A549 (cell line): ENCODE data around the gene RPL29. TPM values are rescaled to one million over a fixed set of nuclear protein-coding genes. Genes with fewer than 3 reads are reported as not detected.
"Not testable (repeated sequence)": the region's sequence is repeated elsewhere in the genome, so short reads cannot be mapped to it uniquely, and the experiment has no call there.

Source experiments
- ATAC-seq, 2 experiments: fragments of 200-7000 bp in 1 of 2; fragments of >200 bp in 1 of 2; cut with Nextera tagmentation in 1 of 2; cut with Tn5 transposase in 1 of 2; 3 replicates each; pipeline versions ENCODE4 v1.8.0 to v1.9.1; 2018 to 2020; ENCODE audit warnings: mild to moderate bottlenecking in 1 of 2, moderate library complexity in 1 of 2
- CTCF ChIA-PET: fragments of 300-600 bp; sonication (Branson Sonifier 250); formaldehyde crosslinking; extraction: SDS; loops from one replicate; lab custom pipeline; 2021; ENCODE audit warnings: antibody characterized with exemption, inconsistent platforms; lab: Yijun Ruan, JAX
- POLR2A ChIA-PET: fragments of 350-600 bp; formaldehyde crosslinking; extraction: SDS; loops from one replicate; lab custom pipeline; 2021; ENCODE audit warnings: antibody characterized with exemption, inconsistent platforms; lab: Yijun Ruan, JAX
- DNase-seq, 2 experiments: peaks; one replicate each; pipeline versions ENCODE4 v3.0.0 to v3.0.0-alpha.2; 2011 to 2016; ENCODE audit warnings: low read depth in 1 of 2, low spot score in 1 of 2
- FAIRE-seq: peaks from 2 replicates; lab custom pipeline; 2011; peaks lifted over from hg19 to GRCh38; lab: Jason Lieb, UNC
- H3K27ac ChIP-seq, 2 experiments: fragments of >200 bp; sonication (Bioruptor Twin); formaldehyde crosslinking; 3 replicates each; pipeline ENCODE4 v1.5.1; 2016 to 2017
- H3K4me1 ChIP-seq: fragments of >200 bp; sonication (Bioruptor Twin); formaldehyde crosslinking; 3 replicates; pipeline ENCODE4 v1.6.1; 2016
- H3K4me2 ChIP-seq: fragments of >200 bp; sonication (Bioruptor Twin); formaldehyde crosslinking; 3 replicates; pipeline ENCODE4 v1.6.1; 2016
- H3K4me3 ChIP-seq: fragments of >200 bp; sonication (Bioruptor Twin); formaldehyde crosslinking; 3 replicates; pipeline ENCODE4 v1.5.1; 2016
- H3K9me3 ChIP-seq: fragments of >200 bp; sonication (Bioruptor Twin); formaldehyde crosslinking; 3 replicates; pipeline ENCODE4 v1.6.1; 2016
- BHLHE40 ChIP-seq: IDR thresholded peaks from 2 replicates; pipeline ENCODE4 v1.6.1; 2012; ENCODE audit warnings: low read depth, low read length, inconsistent platforms
- CBX8 ChIP-seq: fragments of 200-600 bp; sonication (generic); IDR thresholded peaks from 2 replicates; pipeline ENCODE4 v1.6.1; 2016
- EHMT2 ChIP-seq: fragments of 200-600 bp; sonication (generic); IDR thresholded peaks from 2 replicates; pipeline ENCODE4 v1.6.1; 2016; ENCODE audit warnings: antibody characterized with exemption, low read depth, mild to moderate bottlenecking, moderate library complexity
- FOXS1 ChIP-seq: fragments of 250-450 bp; sonication (Bioruptor Pico); IDR thresholded peaks from 2 replicates; pipeline ENCODE4 v1.5.0; 2020; ENCODE audit warnings: mild to moderate bottlenecking, moderate library complexity
- HEYL ChIP-seq: fragments of 250-450 bp; sonication (Bioruptor Pico); IDR thresholded peaks from 2 replicates; pipeline ENCODE4 v1.8.0; 2021; ENCODE audit warnings: mild to moderate bottlenecking, moderate library complexity
- HOXA7 ChIP-seq: fragments of 250-450 bp; sonication (Bioruptor Pico); IDR thresholded peaks from 2 replicates; pipeline ENCODE4 v1.5.0; 2020; ENCODE audit warnings: mild to moderate bottlenecking, moderate library complexity
- HOXB13 ChIP-seq: fragments of 250-450 bp; sonication (Bioruptor Pico); IDR thresholded peaks from 2 replicates; pipeline ENCODE4 v1.5.0; 2020; ENCODE audit warnings: low read depth, mild to moderate bottlenecking, moderate library complexity
- HOXB5 ChIP-seq: fragments of 250-450 bp; sonication (Bioruptor Pico); IDR thresholded peaks from 2 replicates; pipeline ENCODE4 v1.5.0; 2020; ENCODE audit warnings: mild to moderate bottlenecking, moderate library complexity
- KDM1A ChIP-seq: fragments of 200-600 bp; sonication (generic); IDR thresholded peaks from 2 replicates; pipeline ENCODE4 v1.6.1; 2016; ENCODE audit warnings: low read depth, mild to moderate bottlenecking
- MAFK ChIP-seq: fragments of 450-650 bp; IDR thresholded peaks from 2 replicates; pipeline ENCODE4 v1.6.1; 2014; ENCODE audit not compliant: partially characterized antibody
- NPAS2 ChIP-seq: fragments of 250-450 bp; sonication (Bioruptor Pico); IDR thresholded peaks from 2 replicates; pipeline ENCODE4 v1.8.0; 2022; ENCODE audit warnings: mild to moderate bottlenecking, moderate library complexity, borderline replicate concordance
- RAD21 ChIP-seq, 2 experiments: fragments of >200 bp in 1 of 2; sonication (Bioruptor Twin) in 1 of 2; formaldehyde crosslinking in 1 of 2; IDR thresholded peaks in 1 of 2; conservative IDR thresholded peaks in 1 of 2; 2 replicates in 1 of 2; 3 replicates in 1 of 2; pipeline ENCODE4 v1.6.1; 2012 to 2018; ENCODE audit warnings: inconsistent platforms in 1 of 2
- RCOR1 ChIP-seq: fragments of 150-350 bp; IDR thresholded peaks from 2 replicates; pipeline ENCODE4 v1.6.1; 2014; ENCODE audit warnings: antibody characterized with exemption, low read length, low read depth
- RFX5 ChIP-seq: fragments of 450-650 bp; IDR thresholded peaks from 2 replicates; pipeline ENCODE4 v1.7.1; 2014; ENCODE audit warnings: antibody characterized with exemption, mild to moderate bottlenecking, moderate library complexity
- SMC3 ChIP-seq: fragments of >200 bp; sonication (Bioruptor Twin); formaldehyde crosslinking; IDR thresholded peaks from 3 replicates; pipeline ENCODE4 v1.6.1; 2018; ENCODE audit warnings: inconsistent platforms
- TP53 ChIP-seq: fragments of 250-450 bp; sonication (Bioruptor Pico); IDR thresholded peaks from 2 replicates; pipeline ENCODE4 v1.5.0; 2021; ENCODE audit warnings: mild to moderate bottlenecking, moderate library complexity
- USF2 ChIP-seq: fragments of 450-650 bp; IDR thresholded peaks from 2 replicates; pipeline ENCODE4 v1.6.1; 2014; ENCODE audit warnings: antibody characterized with exemption
- ZFP36 ChIP-seq: fragments of 450-650 bp; IDR thresholded peaks from 2 replicates; pipeline ENCODE4 v1.6.1; 2014; ENCODE audit warnings: borderline replicate concordance; ENCODE audit not compliant: partially characterized antibody
- WGBS: methylation state at CpG from one replicate; pipeline ENCODE4 v1.1.6; 2017; ENCODE audit errors: missing lambda C conversion rate; 5-methylcytosine and 5-hydroxymethylcytosine counted together
- polyA plus RNA-seq, 4 experiments: library from polyadenylated mRNA; depleted of rRNA in 3 of 4; stranded (reverse); fragments of >200 nt; fragmentation: RNase III in 1 of 4; extraction: RNeasy Plus Mini Kit Qiagen cat#74134 plus additional on column Dnase treatment in 1 of 4; gene quantifications; 2 replicates in 3 of 4; 3 replicates in 1 of 4; pipeline ENCODE4 v1.2.3, GENCODE V29; 2011 to 2017
- TF ChIP-seq, protein P1 (sequence below): fragments of 200-600 bp; sonication (generic); IDR thresholded peaks from 2 replicates; pipeline ENCODE4 v1.6.1; 2016; ENCODE audit warnings: antibody characterized with exemption, mild to moderate bottlenecking, moderate library complexity

RPL29 gene
- polyA plus RNA-seq, 2 of the 4 experiments (the other 2 are of a cell fraction) = 808 to 1,152 TPM

GRCh38 chr3:52036829-52037228 is 41.1 kb upstream of the RPL29 start:
- no peak overlapping the region for H3K4me2 ChIP-seq
- WGBS = 67% methylated on average over 1 of the region's 5 CpGs
- CTCF ChIA-PET = interaction anchor here (0.6 to 2.6 kb wide), 9 partner anchors 11 to 243 kb away, joined by 3 to 11 read pairs (median 4); no protein-coding TSS in a partner anchor

GRCh38 chr3:52036222-52036694 is 40.6 kb upstream of the RPL29 start:
- ChIA-PET POLR2A (no interaction called here), CTCF (interaction anchor here (0.6 to 2.6 kb wide), 8 partner anchors 11 to 244 kb away, joined by 3 to 11 read pairs (median 4); no protein-coding TSS in a partner anchor)
- no peak for TF ChIP-seq NPAS2 (CRISPR knock-in tag)
- TF ChIP-seq USF2 = no peak
- TF ChIP-seq KDM1A = no peak
- no peak for TF ChIP-seq HEYL
- TF ChIP-seq RCOR1 = no peak
- no peak for TF ChIP-seq CBX8
- H3K27ac ChIP-seq = no peak overlapping the region
- FAIRE-seq (no peak), ATAC-seq (no peak), DNase-seq (no peak)
- no peak overlapping the region for H3K4me2 ChIP-seq
- 100% methylated on average over 2 of the region's 5 CpGs for WGBS
- H3K4me3 ChIP-seq = no peak overlapping the region
- H3K9me3 ChIP-seq = no peaks in the 10 kb centered on the region
- H3K4me1 ChIP-seq = no peaks in the 10 kb centered on the region

More at GRCh38 chr3:52036829-52037228, 41.1 kb upstream of the RPL29 start:
- Histone ChIP-seq H3K4me3 (no peak overlapping the region), H3K9me3 (no peaks in the 10 kb centered on the region), H3K27ac (no peak overlapping the region), H3K4me1 (no peaks in the 10 kb centered on the region)
- POLR2A ChIA-PET = no interaction called here
- ATAC-seq (peak in 1 of 2 experiments; percentile 36; a peak in 1 of 6 replicates), DNase-seq (no peak), FAIRE-seq (no peak)
- TF ChIP-seq, protein P1, sequence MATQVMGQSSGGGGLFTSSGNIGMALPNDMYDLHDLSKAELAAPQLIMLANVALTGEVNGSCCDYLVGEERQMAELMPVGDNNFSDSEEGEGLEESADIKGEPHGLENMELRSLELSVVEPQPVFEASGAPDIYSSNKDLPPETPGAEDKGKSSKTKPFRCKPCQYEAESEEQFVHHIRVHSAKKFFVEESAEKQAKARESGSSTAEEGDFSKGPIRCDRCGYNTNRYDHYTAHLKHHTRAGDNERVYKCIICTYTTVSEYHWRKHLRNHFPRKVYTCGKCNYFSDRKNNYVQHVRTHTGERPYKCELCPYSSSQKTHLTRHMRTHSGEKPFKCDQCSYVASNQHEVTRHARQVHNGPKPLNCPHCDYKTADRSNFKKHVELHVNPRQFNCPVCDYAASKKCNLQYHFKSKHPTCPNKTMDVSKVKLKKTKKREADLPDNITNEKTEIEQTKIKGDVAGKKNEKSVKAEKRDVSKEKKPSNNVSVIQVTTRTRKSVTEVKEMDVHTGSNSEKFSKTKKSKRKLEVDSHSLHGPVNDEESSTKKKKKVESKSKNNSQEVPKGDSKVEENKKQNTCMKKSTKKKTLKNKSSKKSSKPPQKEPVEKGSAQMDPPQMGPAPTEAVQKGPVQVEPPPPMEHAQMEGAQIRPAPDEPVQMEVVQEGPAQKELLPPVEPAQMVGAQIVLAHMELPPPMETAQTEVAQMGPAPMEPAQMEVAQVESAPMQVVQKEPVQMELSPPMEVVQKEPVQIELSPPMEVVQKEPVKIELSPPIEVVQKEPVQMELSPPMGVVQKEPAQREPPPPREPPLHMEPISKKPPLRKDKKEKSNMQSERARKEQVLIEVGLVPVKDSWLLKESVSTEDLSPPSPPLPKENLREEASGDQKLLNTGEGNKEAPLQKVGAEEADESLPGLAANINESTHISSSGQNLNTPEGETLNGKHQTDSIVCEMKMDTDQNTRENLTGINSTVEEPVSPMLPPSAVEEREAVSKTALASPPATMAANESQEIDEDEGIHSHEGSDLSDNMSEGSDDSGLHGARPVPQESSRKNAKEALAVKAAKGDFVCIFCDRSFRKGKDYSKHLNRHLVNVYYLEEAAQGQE = no peak
- TF ChIP-seq EHMT2 = no peak
- TF ChIP-seq RAD21 (conservative IDR thresholded peaks at IDR 0.05 in 1 of 2, IDR thresholded peaks at IDR 0.05 in 1 of 2) = 0 out of 5 replicates have a peak, but pooled peaks of 1 of the 2 experiments have one; percentile 8
- no peak for TF ChIP-seq FOXS1 (CRISPR knock-in tag)
- TF ChIP-seq TP53 = no peak

DNA sequence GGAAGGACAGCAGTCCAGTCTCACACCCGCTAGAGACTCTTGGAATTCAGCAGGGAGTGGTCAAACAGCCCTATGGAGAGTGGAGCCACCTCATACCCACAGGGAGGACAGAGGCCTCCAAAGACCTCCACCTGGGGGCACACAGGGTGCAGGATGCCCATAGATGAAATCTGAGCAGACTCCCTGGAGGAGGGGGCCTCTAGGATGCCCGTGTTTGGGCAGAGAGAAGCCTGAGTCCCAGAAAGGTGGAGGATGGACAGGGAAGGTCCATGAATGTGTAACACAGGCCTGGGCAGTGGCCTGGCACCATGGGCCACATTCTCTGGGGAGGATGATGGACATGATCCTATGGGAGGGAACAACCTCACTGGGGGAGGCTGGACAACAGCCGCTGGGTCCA is 39.0 kb upstream of the RPL29 start:
- Histone ChIP-seq H3K4me3 (no peak overlapping the region), H3K4me2 (no peak overlapping the region), H3K4me1 (no peaks in the 10 kb centered on the region), H3K27ac (no peak overlapping the region), H3K9me3 (no peaks in the 10 kb centered on the region)
- 87% methylated on average over 3 of the region's 3 CpGs for WGBS
- ChIA-PET CTCF (interaction anchor here (0.8 kb wide), 1 partner anchor 28 kb away, joined by 3 read pairs; no protein-coding TSS in a partner anchor), POLR2A (no interaction called here)
- ATAC-seq (no peak), DNase-seq (no peak), FAIRE-seq (no peak)
- TF ChIP-seq HOXA7 (CRISPR knock-in tag) (no peak), ZFP36 (peak; percentile 53)

- H3K4me2 ChIP-seq = no peak overlapping the region
- H3K4me1 ChIP-seq = no peaks in the 10 kb centered on the region
Observed at GRCh38 chr3:52034212-52034611, 38.5 kb upstream of the RPL29 start.

GRCh38 chr3:52033748-52034147 is 38.1 kb upstream of the RPL29 start:
- H3K4me2 ChIP-seq, H3K4me3 ChIP-seq, DNase-seq, H3K4me1 ChIP-seq, H3K27ac ChIP-seq, POLR2A ChIA-PET, ATAC-seq, H3K9me3 ChIP-seq, FAIRE-seq: not testable (repeated sequence)
- CTCF ChIA-PET = interaction anchor here (1.2 to 2.1 kb wide), 2 partner anchors 19 to 110 kb away, joined by 4 to 5 read pairs; no protein-coding TSS in a partner anchor
- WGBS = 69% methylated on average over 6 of the region's 6 CpGs

More at GRCh38 chr3:52034212-52034611, 38.5 kb upstream of the RPL29 start:
- TF ChIP-seq HEYL (no peak), SMC3 (no peak), MAFK (no peak), HOXB13 (CRISPR knock-in tag) (no peak), BHLHE40 (no peak), HOXB5 (CRISPR knock-in tag) (no peak), RFX5 (no peak)
- TF ChIP-seq, all 56 proteins: peak for 0
- DNase-seq (no peak), FAIRE-seq (no peak), ATAC-seq (no peak)
- Histone ChIP-seq H3K9me3 (no peaks in the 10 kb centered on the region), H3K27ac (no peak overlapping the region), H3K4me3 (no peak overlapping the region)
- ChIA-PET POLR2A (no interaction called here), CTCF (no interaction called here)
- 88% methylated on average over 1 of the region's 5 CpGs for WGBS
